HepG2 (cell line): ENCODE measurements around the gene TFEB.

Experiments
- CTCF ChIP-seq: sonication (generic); formaldehyde crosslinking; IDR thresholded peaks from 2 replicates; pipeline ENCODE4 v1.5.0; 2020; ENCODE audit warnings: mild to moderate bottlenecking, missing genetic modification reagents, moderate library complexity
- FOSL1 ChIP-seq: sonication (generic); formaldehyde crosslinking; IDR thresholded peaks from 2 replicates; pipeline ENCODE4 v1.9.0; 2021; ENCODE audit warnings: missing genetic modification reagents, borderline replicate concordance
- FOXM1 ChIP-seq: sonication (generic); formaldehyde crosslinking; IDR thresholded peaks from 2 replicates; pipeline ENCODE4 v1.5.0; 2020; ENCODE audit warnings: missing genetic modification reagents
- MTA3 ChIP-seq: sonication (generic); formaldehyde crosslinking; IDR thresholded peaks from 2 replicates; pipeline ENCODE4 v1.4.0; 2020; ENCODE audit warnings: missing genetic modification reagents
- TBX3 ChIP-seq: fragments of 450-650 bp; IDR thresholded peaks from 2 replicates; pipeline ENCODE4 v1.6.1; 2017; ENCODE audit warnings: antibody characterized with exemption, mild to moderate bottlenecking, inconsistent platforms, borderline replicate concordance
- ZBTB2 ChIP-seq: sonication (generic); formaldehyde crosslinking; IDR thresholded peaks from 2 replicates; pipeline ENCODE4 v1.8.0; 2022; ENCODE audit warnings: low read depth, missing genetic modification reagents
- ZNF704 ChIP-seq: sonication (generic); formaldehyde crosslinking; IDR thresholded peaks from 2 replicates; pipeline ENCODE4 v1.8.1; 2023; ENCODE audit warnings: mild to moderate bottlenecking, inconsistent platforms, moderate library complexity, missing genetic modification reagents, borderline replicate concordance
- ZNF850 ChIP-seq: sonication (generic); formaldehyde crosslinking; conservative IDR thresholded peaks from 2 replicates; pipeline ENCODE4 v1.9.0; 2021; ENCODE audit warnings: mild to moderate bottlenecking, missing genetic modification reagents
- TF ChIP-seq, protein P1 (sequence below), 2 experiments: IDR thresholded peaks; 2 replicates each; pipeline ENCODE4 v1.6.1; 2011 to 2012; ENCODE audit warnings: low read length in 2 of 2, borderline replicate concordance in 1 of 2, low read depth in 1 of 2, mild to moderate bottlenecking in 1 of 2, moderate library complexity in 1 of 2

DNA sequence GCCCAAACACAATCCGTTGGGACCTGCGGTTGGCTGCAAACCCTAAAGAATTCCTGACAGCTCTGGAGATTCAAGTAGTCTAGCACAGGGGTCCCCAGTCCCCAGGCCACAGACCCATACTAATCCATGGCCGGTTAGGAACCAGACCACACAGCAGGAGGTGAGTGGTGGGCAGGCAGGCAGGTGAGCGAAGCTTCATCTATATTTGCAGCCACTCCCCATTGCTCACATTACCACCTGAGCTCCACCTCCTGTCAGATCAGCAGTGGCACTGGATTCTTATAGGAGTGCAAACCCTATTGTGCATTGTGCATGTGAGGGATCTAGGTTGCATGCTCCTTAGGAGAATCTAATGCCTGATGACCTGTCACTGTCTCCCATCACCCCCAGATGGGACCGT, 16.6 kb downstream of the TFEB start:
- TF ChIP-seq FOXM1 (CRISPR knock-in tag), result no peak
- no peak for TF ChIP-seq CTCF
- TF ChIP-seq, protein P1, sequence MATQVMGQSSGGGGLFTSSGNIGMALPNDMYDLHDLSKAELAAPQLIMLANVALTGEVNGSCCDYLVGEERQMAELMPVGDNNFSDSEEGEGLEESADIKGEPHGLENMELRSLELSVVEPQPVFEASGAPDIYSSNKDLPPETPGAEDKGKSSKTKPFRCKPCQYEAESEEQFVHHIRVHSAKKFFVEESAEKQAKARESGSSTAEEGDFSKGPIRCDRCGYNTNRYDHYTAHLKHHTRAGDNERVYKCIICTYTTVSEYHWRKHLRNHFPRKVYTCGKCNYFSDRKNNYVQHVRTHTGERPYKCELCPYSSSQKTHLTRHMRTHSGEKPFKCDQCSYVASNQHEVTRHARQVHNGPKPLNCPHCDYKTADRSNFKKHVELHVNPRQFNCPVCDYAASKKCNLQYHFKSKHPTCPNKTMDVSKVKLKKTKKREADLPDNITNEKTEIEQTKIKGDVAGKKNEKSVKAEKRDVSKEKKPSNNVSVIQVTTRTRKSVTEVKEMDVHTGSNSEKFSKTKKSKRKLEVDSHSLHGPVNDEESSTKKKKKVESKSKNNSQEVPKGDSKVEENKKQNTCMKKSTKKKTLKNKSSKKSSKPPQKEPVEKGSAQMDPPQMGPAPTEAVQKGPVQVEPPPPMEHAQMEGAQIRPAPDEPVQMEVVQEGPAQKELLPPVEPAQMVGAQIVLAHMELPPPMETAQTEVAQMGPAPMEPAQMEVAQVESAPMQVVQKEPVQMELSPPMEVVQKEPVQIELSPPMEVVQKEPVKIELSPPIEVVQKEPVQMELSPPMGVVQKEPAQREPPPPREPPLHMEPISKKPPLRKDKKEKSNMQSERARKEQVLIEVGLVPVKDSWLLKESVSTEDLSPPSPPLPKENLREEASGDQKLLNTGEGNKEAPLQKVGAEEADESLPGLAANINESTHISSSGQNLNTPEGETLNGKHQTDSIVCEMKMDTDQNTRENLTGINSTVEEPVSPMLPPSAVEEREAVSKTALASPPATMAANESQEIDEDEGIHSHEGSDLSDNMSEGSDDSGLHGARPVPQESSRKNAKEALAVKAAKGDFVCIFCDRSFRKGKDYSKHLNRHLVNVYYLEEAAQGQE (IDR thresholded peaks at IDR 0.05; ENCODE audit: borderline replicate concordance in 1 of 2, low read depth in 1 of 2, low read length in 2 of 2), result no peak
- no peak for TF ChIP-seq FOSL1 (CRISPR knock-in tag)
- TF ChIP-seq ZBTB2 (CRISPR knock-in tag), result no peak
- no peak for TF ChIP-seq MTA3 (CRISPR knock-in tag)
- no peak for TF ChIP-seq ZNF704 (CRISPR knock-in tag)
- TF ChIP-seq TBX3, result no peak
- no peak for TF ChIP-seq ZNF850 (CRISPR knock-in tag)
